ENCODE results near the gene PTK7. TPM values are rescaled to one million over a fixed set of nuclear protein-coding genes. Genes with fewer than 3 reads are reported as not detected.

PTK7 gene
- total and polyA plus RNA-seq, 2 donors (not counting 1 experiment from before 2014, with no cell fraction given), result not detected

DNA sequence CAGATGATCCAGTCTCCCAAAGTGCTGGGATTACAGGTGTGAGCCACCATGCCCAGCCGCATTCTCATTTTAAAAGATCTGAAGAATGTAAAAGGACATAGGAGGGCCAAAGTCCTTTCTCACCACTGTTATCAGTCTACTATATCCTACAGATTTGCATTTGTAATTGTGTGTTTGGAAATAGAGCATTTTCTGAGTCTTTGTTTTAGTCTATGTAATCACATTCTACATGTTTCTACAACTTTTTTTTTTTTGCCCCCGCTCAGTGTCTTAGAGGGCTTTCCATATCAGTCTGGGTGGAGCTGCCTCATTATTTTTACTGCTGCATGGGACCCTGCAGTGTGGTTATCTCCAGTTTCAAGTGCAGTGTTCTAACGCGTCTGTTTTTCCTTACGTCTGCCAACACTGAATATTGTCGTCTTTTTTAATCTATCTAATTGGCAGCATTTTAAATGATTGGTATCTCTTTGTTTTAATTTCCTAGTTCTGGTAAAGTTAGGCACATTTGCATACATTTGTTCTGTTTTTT lies 113.7 kb downstream of the PTK7 start:
- Histone ChIP-seq H3K79me2 (ENCODE audit: control insufficient read depth, insufficient read depth, low read length) (peaks cover 48% of the 10 kb centered on the region), H4K20me1 (ENCODE audit: control insufficient read depth, insufficient read depth, low read length, poor library complexity, severe bottlenecking) (no peaks in the 10 kb centered on the region), H3K4me3 (ENCODE audit: control extremely low read depth in 1 of 5, extremely low read depth in 1 of 5, insufficient read depth in 1 of 5, low read depth in 2 of 5, low read length in 4 of 5) (no peak overlapping the region), H3K4me1 (ENCODE audit: control insufficient read depth in 2 of 2, insufficient read depth in 2 of 2, low read length in 2 of 2) (no peaks in the 10 kb centered on the region), H3K27ac (ENCODE audit: low read length in 2 of 2) (no peak overlapping the region), H3K36me3 (replicated peaks in 1 of 2; ENCODE audit: control extremely low read depth in 1 of 2, control insufficient read depth in 1 of 2, extremely low read depth in 1 of 2, insufficient read depth in 2 of 2, low read length in 1 of 2) (peaks cover 5 to 64% of the 10 kb centered on the region in 2 experiments), H3K4me2 (replicated peaks; ENCODE audit: low read depth, low read length, poor library complexity, severe bottlenecking) (no peak overlapping the region), H2AFZ (ENCODE audit: insufficient read depth, low read depth, low read length, poor library complexity, severe bottlenecking) (no peak overlapping the region), H3K9ac (ENCODE audit: low read length) (no peak overlapping the region), H3K9me3 (ENCODE audit: control extremely low read depth in 1 of 3, control insufficient read depth in 2 of 3, insufficient read depth in 1 of 3, low read length in 2 of 3) (no peaks in the 10 kb centered on the region), H3K27me3 (replicated peaks in 1 of 4; ENCODE audit: control extremely low read depth in 1 of 4, control insufficient read depth in 3 of 4, insufficient read depth in 4 of 4, low read length in 3 of 4) (no peaks in the 10 kb centered on the region)
- ATAC-seq (ENCODE audit: low read depth), result no peak
- Mint-ChIP-seq H3K4me1 (peaks cover 6% of the 10 kb centered on the region), H3K27me3 (no peaks in the 10 kb centered on the region), H3K27ac (no peak overlapping the region), H3K4me3 (no peak overlapping the region), H3K9me3 (ENCODE audit: insufficient read depth) (no peaks in the 10 kb centered on the region)
- DNase-seq, result no peak
- POLR2A ChIA-PET, result no interaction called here
- CTCF ChIA-PET, result no interaction called here
- no CpG with 5 or more reads among the region's 6 CpGs for WGBS (ENCODE audit: insufficient coverage)
- no peak for TF ChIP-seq EZH2 (IDR thresholded peaks at IDR 0.05; ENCODE audit: borderline replicate concordance, insufficient read depth, low read depth, low read length, poor library complexity, severe bottlenecking)
- TF ChIP-seq, protein P1, sequence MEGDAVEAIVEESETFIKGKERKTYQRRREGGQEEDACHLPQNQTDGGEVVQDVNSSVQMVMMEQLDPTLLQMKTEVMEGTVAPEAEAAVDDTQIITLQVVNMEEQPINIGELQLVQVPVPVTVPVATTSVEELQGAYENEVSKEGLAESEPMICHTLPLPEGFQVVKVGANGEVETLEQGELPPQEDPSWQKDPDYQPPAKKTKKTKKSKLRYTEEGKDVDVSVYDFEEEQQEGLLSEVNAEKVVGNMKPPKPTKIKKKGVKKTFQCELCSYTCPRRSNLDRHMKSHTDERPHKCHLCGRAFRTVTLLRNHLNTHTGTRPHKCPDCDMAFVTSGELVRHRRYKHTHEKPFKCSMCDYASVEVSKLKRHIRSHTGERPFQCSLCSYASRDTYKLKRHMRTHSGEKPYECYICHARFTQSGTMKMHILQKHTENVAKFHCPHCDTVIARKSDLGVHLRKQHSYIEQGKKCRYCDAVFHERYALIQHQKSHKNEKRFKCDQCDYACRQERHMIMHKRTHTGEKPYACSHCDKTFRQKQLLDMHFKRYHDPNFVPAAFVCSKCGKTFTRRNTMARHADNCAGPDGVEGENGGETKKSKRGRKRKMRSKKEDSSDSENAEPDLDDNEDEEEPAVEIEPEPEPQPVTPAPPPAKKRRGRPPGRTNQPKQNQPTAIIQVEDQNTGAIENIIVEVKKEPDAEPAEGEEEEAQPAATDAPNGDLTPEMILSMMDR (IDR thresholded peaks at IDR 0.05), result no peak
- intact Hi-C loops (cut with micrococcal nuclease), result no loop called here

DNA sequence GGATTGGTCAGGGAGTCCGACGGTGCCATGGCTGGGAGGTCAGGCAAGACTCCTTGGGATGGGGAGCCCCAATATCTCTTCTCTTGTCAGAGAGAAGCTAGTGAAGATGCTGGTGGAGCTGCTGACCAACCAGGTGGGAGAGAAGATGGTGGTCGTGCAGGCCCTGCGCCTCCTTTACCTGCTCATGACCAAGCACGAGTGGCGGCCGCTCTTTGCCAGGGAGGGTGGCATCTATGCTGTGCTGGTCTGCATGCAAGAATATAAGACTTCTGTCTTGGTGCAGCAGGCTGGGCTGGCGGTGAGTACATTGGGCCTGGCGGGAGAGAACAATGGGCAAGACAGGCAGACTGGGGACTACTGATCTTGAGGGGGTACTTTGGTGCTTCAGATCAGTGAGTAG lies 116.8 kb downstream of the PTK7 start:
- H3K9ac ChIP-seq (ENCODE audit: low read length), result no peak overlapping the region
- no peak overlapping the region for H2AFZ ChIP-seq (ENCODE audit: insufficient read depth, low read depth, low read length, poor library complexity, severe bottlenecking)
- 100% methylated on average over 9 of the region's 9 CpGs for WGBS (ENCODE audit: insufficient coverage)
- H3K27me3 ChIP-seq (replicated peaks in 1 of 4; ENCODE audit: control extremely low read depth in 1 of 4, control insufficient read depth in 3 of 4, insufficient read depth in 4 of 4, low read length in 3 of 4), result no peaks in the 10 kb centered on the region
- Mint-ChIP-seq H3K4me3 (no peak overlapping the region), H3K9me3 (ENCODE audit: insufficient read depth) (no peaks in the 10 kb centered on the region), H3K27ac (no peak overlapping the region), H3K27me3 (no peaks in the 10 kb centered on the region), H3K4me1 (peaks cover 3% of the 10 kb centered on the region)
- peaks cover 0 to 63% of the 10 kb centered on the region in 2 experiments for H3K36me3 ChIP-seq (replicated peaks in 1 of 2; ENCODE audit: control extremely low read depth in 1 of 2, control insufficient read depth in 1 of 2, extremely low read depth in 1 of 2, insufficient read depth in 2 of 2, low read length in 1 of 2)
- no peak overlapping the region for H3K4me3 ChIP-seq (ENCODE audit: control extremely low read depth in 1 of 5, extremely low read depth in 1 of 5, insufficient read depth in 1 of 5, low read depth in 2 of 5, low read length in 4 of 5)
- DNase-seq (no peak), ATAC-seq (ENCODE audit: low read depth) (no peak)
- peaks cover 17% of the 10 kb centered on the region for H3K79me2 ChIP-seq (ENCODE audit: control insufficient read depth, insufficient read depth, low read length)
- H3K9me3 ChIP-seq (ENCODE audit: control extremely low read depth in 1 of 3, control insufficient read depth in 2 of 3, insufficient read depth in 1 of 3, low read length in 2 of 3), result no peaks in the 10 kb centered on the region
- no peak overlapping the region for H3K4me2 ChIP-seq (replicated peaks; ENCODE audit: low read depth, low read length, poor library complexity, severe bottlenecking)
- ChIA-PET CTCF (no interaction called here), POLR2A (no interaction called here)
- no peaks in the 10 kb centered on the region for H4K20me1 ChIP-seq (ENCODE audit: control insufficient read depth, insufficient read depth, low read length, poor library complexity, severe bottlenecking)
- H3K27ac ChIP-seq (ENCODE audit: low read length in 2 of 2), result no peak overlapping the region
- intact Hi-C loops (cut with micrococcal nuclease), result no loop called here
- H3K4me1 ChIP-seq (ENCODE audit: control insufficient read depth in 2 of 2, insufficient read depth in 2 of 2, low read length in 2 of 2), result no peaks in the 10 kb centered on the region
- no peak for TF ChIP-seq EZH2 (IDR thresholded peaks at IDR 0.05; ENCODE audit: borderline replicate concordance, insufficient read depth, low read depth, low read length, poor library complexity, severe bottlenecking)
- TF ChIP-seq, protein P1 (IDR thresholded peaks at IDR 0.05), result no peak
